ENCODE results near the gene PPP3R1. TPM values are rescaled to one million over a fixed set of nuclear protein-coding genes. Genes with fewer than 3 reads are reported as not detected.

PPP3R1 gene
- total RNA-seq, 2 donors from 2014 or later = 37.8 to 39.3 TPM

Other genes with a start within 250 kb of the PPP3R1 start
- gene C1D, start 189.5 kb downstream of the PPP3R1 start, total RNA-seq = 10 to 100 TPM; 13.8 to 14.6 TPM
- 10 to 100 TPM in 1 of 2 donors, 1 to 10 TPM in 1; 7.5 to 15.6 TPM for gene PNO1, start 94.6 kb downstream of the PPP3R1 start, total RNA-seq
- 10 to 100 TPM; 16.8 to 19.1 TPM for gene CNRIP1, start 67.4 kb upstream of the PPP3R1 start, total RNA-seq
- 10 to 100 TPM in 1 of 2 donors, 1 to 10 TPM in 1; 7.3 to 21.5 TPM for gene PLEK, start 112.8 kb upstream of the PPP3R1 start, total RNA-seq
- 1 to 10 TPM in 1 of 2 donors, under 1 TPM in 1; 0.60 to 1.4 TPM for gene FBXO48, start 214.8 kb upstream of the PPP3R1 start, total RNA-seq
- 1 to 10 TPM; 4.6 to 5.5 TPM for gene APLF, start 215.1 kb upstream of the PPP3R1 start, total RNA-seq